Parathyroid adenoma (tissue), 2 donors: ENCODE data around the gene CLIC3.

Source experiments
- H2AFZ ChIP-seq: fragments of 300-600 bp; sonication (generic); one replicate; pipeline ENCODE4 v1.7.0; 2017; ENCODE audit warnings: antibody characterized with exemption, mild to moderate bottlenecking
- H3K27ac ChIP-seq: fragments of 300-600 bp; sonication (generic); one replicate; pipeline ENCODE4 v1.7.0; 2017
- H3K27me3 ChIP-seq: fragments of 300-600 bp; sonication (generic); one replicate; pipeline ENCODE4 v1.7.0; 2017; ENCODE audit warnings: low read length; ENCODE audit not compliant: control insufficient read depth, insufficient read depth
- H3K36me3 ChIP-seq: fragments of 300-600 bp; sonication (generic); one replicate; pipeline ENCODE4 v1.7.0; 2017; ENCODE audit warnings: low read length; ENCODE audit not compliant: control insufficient read depth, insufficient read depth
- H3K4me1 ChIP-seq: fragments of 300-600 bp; sonication (generic); one replicate; pipeline ENCODE4 v1.7.0; 2017; ENCODE audit warnings: control low read depth
- H3K4me2 ChIP-seq: fragments of 300-600 bp; sonication (generic); one replicate; pipeline ENCODE4 v1.7.0; 2017; ENCODE audit warnings: low read length
- H3K4me3 ChIP-seq: fragments of 300-600 bp; sonication (generic); one replicate; pipeline ENCODE4 v1.7.0; 2017; ENCODE audit warnings: low read depth, low read length
- H3K79me2 ChIP-seq: fragments of 300-600 bp; sonication (generic); one replicate; pipeline ENCODE4 v1.7.0; 2017; ENCODE audit warnings: control low read depth
- H3K9ac ChIP-seq: fragments of 300-600 bp; sonication (generic); one replicate; pipeline ENCODE4 v1.7.0; 2017; ENCODE audit warnings: mild to moderate bottlenecking
- H3K9me3 ChIP-seq: fragments of 300-600 bp; sonication (generic); one replicate; pipeline ENCODE4 v1.7.0; 2017; ENCODE audit warnings: low read length; ENCODE audit not compliant: control insufficient read depth
- TF ChIP-seq, protein P1 (sequence below): fragments of 300-600 bp; sonication (generic); IDR thresholded peaks from one replicate; pipeline ENCODE4 v1.7.0; 2017; ENCODE audit warnings: antibody characterized with exemption, mild to moderate bottlenecking
- donor health status: primary hyperparathyroidism.

Gene CLIC3

DNA sequence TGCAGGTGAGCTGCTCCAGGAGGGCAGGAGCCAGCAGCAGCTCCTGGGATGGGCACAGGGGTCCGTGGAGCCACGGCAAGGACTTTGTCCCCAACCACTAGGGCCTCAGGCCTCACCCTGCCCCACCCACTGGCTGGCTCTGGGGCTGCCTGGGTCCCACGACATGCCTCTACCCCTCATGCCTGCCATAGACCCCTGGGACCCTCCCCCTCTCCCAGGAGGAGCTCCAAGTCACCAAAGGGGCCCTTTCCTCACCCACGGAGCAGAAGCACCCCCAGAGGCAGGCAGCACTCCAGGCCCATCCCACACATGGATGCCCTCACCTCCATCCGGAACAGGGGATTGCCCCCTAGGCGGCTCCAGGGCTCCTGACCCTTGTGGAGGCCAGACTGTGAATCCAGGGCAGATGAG, 25.2 kb upstream of the CLIC3 start:
- Histone ChIP-seq H3K9ac (no peak overlapping the region), H3K4me3 (no peak overlapping the region), H3K36me3 (no peaks in the 10 kb centered on the region), H3K9me3 (no peaks in the 10 kb centered on the region), H3K27me3 (no peaks in the 10 kb centered on the region), H3K4me1 (peaks cover 4% of the 10 kb centered on the region), H3K4me2 (no peak overlapping the region), H2AFZ (no peak overlapping the region), H3K27ac (no peak overlapping the region), H3K79me2 (no peaks in the 10 kb centered on the region)
- TF ChIP-seq, protein P1, sequence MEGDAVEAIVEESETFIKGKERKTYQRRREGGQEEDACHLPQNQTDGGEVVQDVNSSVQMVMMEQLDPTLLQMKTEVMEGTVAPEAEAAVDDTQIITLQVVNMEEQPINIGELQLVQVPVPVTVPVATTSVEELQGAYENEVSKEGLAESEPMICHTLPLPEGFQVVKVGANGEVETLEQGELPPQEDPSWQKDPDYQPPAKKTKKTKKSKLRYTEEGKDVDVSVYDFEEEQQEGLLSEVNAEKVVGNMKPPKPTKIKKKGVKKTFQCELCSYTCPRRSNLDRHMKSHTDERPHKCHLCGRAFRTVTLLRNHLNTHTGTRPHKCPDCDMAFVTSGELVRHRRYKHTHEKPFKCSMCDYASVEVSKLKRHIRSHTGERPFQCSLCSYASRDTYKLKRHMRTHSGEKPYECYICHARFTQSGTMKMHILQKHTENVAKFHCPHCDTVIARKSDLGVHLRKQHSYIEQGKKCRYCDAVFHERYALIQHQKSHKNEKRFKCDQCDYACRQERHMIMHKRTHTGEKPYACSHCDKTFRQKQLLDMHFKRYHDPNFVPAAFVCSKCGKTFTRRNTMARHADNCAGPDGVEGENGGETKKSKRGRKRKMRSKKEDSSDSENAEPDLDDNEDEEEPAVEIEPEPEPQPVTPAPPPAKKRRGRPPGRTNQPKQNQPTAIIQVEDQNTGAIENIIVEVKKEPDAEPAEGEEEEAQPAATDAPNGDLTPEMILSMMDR = no peak

DNA sequence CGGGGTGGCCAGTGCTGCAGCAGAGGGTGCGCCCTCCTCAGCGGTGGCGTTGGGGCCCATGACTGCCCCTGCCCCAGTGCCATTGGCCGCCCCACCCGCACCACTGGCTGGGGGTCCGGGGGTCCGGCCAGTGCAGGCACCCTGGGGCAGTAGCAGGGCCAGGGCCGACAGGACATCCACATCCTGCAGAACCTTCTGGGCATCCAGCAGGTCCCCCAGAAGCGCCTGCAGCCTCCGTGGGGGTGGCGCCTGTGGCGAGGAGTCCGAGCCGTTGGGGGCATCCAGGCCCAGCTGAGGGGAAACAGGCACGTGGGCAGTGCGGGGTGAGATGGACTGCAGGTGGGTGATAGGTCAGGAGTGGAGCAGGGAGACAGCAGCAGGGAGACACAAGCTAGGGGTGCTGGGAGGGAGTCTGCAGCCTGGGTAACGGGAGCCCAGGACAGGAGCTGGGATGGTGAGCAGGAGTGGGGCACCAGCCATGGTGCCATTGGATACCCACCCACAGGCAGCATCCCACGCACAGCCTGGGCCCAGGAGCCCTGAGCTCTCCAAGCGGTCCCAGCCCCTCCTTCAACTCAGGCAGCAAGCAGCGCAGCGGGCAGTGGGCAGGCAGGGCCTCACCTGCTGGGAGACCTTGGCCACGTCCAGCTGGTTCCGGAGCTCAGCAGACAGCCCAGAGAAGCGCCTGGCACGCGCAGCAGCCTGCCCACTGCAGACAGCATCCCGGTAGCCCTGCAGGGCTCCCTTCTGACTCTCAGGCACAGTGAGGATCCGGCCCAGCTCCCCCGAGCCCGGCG, 24.6 kb upstream of the CLIC3 start:
- no peaks in the 10 kb centered on the region for H3K36me3 ChIP-seq
- no peak overlapping the region for H3K9ac ChIP-seq
- H3K27me3 ChIP-seq = no peaks in the 10 kb centered on the region
- no peaks in the 10 kb centered on the region for H3K79me2 ChIP-seq
- no peak overlapping the region for H3K4me3 ChIP-seq
- H3K4me2 ChIP-seq = no peak overlapping the region
- TF ChIP-seq, protein P1 = no peak
- H2AFZ ChIP-seq = no peak overlapping the region
- H3K27ac ChIP-seq = no peak overlapping the region
- H3K4me1 ChIP-seq = peaks cover 1% of the 10 kb centered on the region
- no peaks in the 10 kb centered on the region for H3K9me3 ChIP-seq

DNA sequence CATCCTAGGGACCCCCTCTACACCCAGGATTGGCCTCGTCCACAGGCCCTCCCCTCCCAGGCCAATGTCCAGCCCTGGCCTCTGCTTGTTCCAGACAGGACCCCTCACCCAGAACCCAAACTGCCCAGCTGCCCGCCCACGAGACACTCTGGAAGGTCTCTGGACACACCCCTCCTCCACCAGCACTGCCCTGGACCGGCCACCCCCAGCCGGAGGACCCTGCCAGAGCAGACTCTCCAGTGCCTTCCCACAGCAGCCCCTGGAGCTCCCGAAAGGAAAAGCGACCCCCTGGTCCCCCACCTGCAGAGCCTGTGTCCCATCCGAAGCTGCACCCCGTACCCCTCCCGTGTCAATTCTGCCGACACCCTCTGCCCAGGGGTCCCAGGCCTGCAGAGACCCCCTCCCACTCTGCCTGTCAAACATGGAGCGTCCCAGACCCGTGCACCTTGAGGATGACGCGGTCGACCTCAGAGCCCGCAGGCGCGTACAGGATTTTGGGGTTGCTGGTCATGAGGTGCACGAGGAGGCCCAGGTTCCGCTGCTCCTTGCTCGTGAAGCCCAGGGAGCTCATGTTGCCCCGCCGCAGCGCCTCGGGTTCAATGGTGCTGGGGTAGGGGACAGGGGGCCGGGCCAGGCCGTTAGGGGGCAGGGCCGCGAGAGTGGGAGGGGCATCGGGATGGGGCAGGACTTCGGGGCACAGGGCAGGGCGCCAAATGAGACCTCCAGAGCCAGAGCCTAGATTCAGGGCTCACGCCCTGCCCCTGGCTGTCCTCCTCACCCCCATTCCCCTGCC, 23.7 kb upstream of the CLIC3 start:
- H3K36me3 ChIP-seq = no peaks in the 10 kb centered on the region
- H2AFZ ChIP-seq = no peak overlapping the region
- TF ChIP-seq, protein P1 = no peak
- no peak overlapping the region for H3K9ac ChIP-seq
- no peaks in the 10 kb centered on the region for H3K9me3 ChIP-seq
- H3K79me2 ChIP-seq = no peaks in the 10 kb centered on the region
- H3K27me3 ChIP-seq = no peaks in the 10 kb centered on the region
- no peak overlapping the region for H3K4me3 ChIP-seq
- no peaks in the 10 kb centered on the region for H3K4me1 ChIP-seq
- H3K4me2 ChIP-seq = no peak overlapping the region
- no peak overlapping the region for H3K27ac ChIP-seq

DNA sequence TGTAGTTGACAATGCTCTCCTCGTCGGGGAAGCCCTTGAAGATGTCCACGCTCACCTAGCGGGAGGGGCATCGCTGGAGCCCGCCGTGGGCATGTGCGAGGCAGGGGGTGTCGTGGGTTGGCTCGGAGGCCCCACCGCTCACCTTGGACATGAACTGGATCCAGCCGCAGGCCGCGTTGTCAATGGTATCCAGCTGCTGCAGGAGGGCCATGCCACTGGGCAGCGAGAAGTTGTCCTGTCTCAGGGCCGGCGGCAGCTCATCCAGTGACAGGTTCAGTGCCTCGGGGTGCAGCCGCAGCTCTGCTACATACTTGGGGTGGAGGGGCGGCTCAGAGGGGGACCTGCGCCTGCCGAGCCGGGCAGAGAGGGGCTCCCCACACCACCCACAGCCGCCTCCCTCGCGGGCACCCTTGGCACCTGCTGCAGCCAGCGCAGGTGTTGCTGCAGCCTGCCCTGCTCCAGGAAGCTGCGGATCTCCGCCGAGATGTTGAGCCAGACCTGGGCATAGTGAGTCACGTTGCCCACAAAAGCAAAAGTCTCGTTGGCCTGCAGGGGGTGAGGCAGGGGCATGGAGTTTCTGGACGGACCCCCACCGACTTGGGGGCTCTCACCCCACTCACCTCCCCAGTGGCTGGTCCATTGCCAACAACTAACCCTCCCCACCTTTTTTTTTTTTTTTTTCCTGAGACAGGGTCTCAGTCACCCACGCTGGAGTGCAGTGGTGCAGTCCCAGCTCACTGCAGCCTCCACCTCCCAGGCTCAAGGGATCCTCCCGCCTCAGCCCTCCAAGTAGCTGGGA, 22.6 kb upstream of the CLIC3 start:
- Histone ChIP-seq H3K36me3 (no peaks in the 10 kb centered on the region), H3K4me2 (no peak overlapping the region), H3K27me3 (no peaks in the 10 kb centered on the region), H3K4me3 (no peak overlapping the region), H3K9me3 (no peaks in the 10 kb centered on the region), H3K9ac (no peak overlapping the region), H3K79me2 (no peaks in the 10 kb centered on the region), H3K4me1 (no peaks in the 10 kb centered on the region), H2AFZ (no peak overlapping the region), H3K27ac (no peak overlapping the region)
- TF ChIP-seq, protein P1 = no peak
